HG03469 (cell line): Measurements from ENCODE around the gene ATP5PD.
A peak's percentile ranks its signal among the peaks of the same experiment; 100 is the strongest.
"Not testable (repeated sequence)": the region's sequence is repeated elsewhere in the genome, so short reads cannot be mapped to it uniquely, and the experiment has no call there.

ENCODE experiments used
- ATAC-seq: cut with Tn5 transposase; IDR thresholded peaks from one replicate; pipeline ENCODE4 v1.9.1; 2021; ENCODE audit warnings: mild to moderate bottlenecking, moderate library complexity, moderate number of reproducible peaks; ENCODE audit not compliant: unreplicated experiment

Gene ATP5PD

DNA sequence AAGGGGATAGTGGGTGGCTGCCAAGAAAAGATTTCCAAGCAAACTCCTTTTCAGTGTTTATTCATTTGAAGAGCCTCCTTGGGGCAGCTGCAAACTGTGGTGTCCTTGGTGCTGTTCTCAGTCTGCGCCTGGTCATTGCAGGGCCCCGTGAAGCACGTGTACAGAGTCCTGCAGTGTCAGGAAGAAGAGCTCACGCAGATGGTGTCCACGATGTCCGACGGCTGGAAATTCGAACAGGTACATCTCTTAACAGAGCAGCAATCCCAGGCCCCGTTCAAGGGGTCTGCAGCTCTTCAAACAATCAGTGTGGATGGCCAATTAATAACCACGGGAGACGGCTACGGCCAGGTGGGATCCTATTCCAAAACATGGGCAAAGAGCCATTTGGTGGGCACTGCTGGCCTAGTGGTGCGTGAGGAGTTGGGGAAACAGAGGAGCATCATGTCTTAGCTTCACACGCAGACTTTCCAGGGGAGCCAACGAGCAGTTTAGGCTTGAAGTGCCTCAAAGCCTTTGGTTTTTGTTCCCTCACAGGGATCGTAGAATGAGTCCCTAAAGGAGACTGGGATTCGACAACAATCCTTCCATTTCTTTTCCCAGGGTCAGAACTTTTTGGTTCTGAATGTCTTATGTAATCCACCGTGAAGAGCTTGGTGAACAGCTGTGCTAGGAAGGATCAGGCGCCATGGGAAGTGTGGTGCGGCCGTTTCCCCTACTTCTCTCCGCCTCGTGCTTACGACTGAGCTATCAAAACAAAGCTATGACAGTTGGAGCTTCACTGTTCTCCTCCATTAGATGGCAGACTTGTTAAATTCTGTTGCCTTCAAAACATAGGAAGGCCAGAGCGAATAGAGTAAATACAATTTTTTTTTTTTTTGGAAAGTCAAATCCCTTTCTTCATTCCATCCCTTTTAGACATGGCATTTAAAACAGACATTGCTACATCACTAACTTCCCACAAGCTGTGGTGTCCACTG lies 12.9 kb upstream of the ATP5PD start:
- ATAC-seq: no peak

- no peak for ATAC-seq
These were observed 5.2 kb upstream of the ATP5PD start for GRCh38 chr17:75051941-75052340.

- ATAC-seq: no peak
These were observed 2.9 kb upstream of the ATP5PD start for GRCh38 chr17:75049706-75050105.

- no peak for ATAC-seq
These were observed 2.3 kb upstream of the ATP5PD start for GRCh38 chr17:75049057-75049456.

DNA sequence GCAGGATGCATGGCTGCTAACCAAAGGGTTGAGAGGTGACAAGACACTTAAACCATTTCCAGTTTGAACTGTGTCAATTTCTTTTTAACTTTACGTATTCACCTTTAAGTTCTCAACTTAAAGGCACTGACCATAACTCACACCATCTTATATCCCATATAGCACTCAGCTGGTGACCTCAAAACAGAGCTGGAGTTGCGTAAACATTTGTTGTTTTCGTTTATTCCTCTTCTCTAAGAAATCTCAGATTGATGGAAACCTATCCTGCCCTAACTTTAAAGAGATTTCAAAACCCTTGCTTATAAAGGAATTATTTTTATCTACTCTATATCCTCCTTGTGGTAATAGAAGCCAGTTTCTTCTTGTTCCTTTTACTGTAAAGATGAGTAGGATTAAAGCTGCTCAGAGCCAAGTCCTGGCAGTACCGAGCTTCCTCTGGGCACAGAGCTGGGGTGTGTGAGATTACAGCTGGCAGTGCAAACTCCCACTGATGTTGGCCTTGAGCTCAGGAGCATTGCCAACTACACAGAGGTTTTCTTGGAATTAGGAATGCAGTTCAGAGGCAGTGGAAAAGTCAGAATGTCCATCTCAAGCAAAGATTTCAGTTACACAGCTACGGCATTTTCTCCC lies 1.6 kb upstream of the ATP5PD start:
- no peak for ATAC-seq

GRCh38 chr17:75047398-75048098 lies 779 bp upstream of the ATP5PD start:
- peak; percentile 10 for ATAC-seq

DNA sequence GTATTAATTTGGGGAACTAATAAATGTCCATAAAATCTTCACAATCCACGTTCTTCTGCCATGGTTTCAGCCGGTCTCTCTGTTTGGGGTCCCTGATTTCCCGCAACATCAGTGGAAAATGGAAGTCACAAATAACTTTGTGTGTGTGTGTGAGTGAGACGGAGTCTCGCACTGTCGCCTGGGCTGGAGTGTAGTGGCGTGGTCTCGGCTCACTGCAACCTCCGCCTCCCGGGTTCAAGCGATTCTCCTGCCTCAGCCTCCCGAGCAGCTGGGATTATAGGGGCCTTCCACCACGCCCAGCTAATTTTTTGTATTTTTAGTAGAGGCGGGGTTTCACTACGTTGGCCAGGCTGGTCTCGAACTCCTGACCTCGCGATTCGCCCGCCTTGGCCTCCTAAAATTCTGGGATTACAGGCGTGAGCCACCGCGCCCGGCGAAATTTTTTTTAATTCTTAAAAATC lies 793 bp downstream of the ATP5PD start:
- not testable (repeated sequence) for ATAC-seq

- ATAC-seq: no peak
These were observed 2.1 kb downstream of the ATP5PD start for GRCh38 chr17:75044716-75045115.

DNA sequence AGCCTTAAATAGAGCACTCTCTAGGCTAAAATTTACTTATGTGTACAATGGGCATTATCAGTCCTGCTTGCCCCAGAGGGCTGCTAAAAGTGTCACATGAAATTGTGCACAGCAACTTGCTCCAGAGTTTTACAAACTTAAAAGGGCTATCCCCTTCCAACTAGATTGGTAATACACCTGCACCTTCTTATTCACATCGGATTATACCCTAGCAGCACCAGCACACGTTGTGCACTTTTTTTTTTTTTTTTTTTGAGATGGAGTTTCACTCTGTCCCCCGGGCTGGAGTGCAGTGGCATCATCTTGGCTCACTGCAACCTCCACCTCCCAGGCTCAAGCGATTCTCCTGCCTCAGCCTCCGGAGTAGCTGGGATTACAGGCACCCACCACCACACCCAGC lies 3.0 kb downstream of the ATP5PD start:
- ATAC-seq: not testable (repeated sequence)

GRCh38 chr17:75041656-75042280 lies 5.0 kb downstream of the ATP5PD start:
- ATAC-seq: no peak

- ATAC-seq: no peak
These were observed 7.5 kb downstream of the ATP5PD start for GRCh38 chr17:75039238-75039637.

DNA sequence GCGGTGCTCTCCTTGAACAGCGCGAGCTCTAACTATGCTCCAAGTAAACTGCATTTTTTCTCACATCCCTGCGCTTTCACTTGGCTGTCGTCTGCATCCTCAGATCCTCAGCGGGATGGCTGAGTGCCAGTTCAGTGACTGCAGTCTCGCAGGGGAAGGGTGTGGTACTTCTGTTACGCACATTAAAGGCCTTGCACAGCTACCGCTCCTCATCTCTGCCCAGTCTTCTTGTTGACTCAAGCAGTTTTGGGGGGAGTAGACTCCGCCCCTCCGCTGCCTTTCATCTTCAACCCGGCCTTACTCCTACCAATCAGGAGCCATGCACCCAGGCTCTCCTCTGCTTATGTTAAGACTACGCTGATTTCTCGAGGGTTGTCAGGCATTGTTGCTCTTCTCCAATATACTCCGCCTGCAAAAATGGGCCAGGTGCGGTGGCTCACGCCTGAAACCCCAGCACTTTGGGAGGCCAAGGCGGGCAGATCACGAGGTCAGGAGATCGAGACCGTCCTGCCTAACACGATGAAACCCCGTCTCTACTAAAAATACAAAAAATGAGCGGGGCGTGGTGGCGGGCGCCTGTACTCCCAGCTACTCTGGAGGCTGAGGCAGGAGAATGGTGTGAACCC lies 10.0 kb downstream of the ATP5PD start:
- no peak for ATAC-seq

- no peak for ATAC-seq
These were observed 12.4 kb downstream of the ATP5PD start for GRCh38 chr17:75034236-75034908.

- no peak for ATAC-seq
These were observed 13.2 kb downstream of the ATP5PD start for GRCh38 chr17:75033346-75034235.

- no peak for ATAC-seq
These were observed 14.0 kb downstream of the ATP5PD start for GRCh38 chr17:75032720-75033280.

- ATAC-seq: no peak
These were observed 14.6 kb downstream of the ATP5PD start for GRCh38 chr17:75031972-75032719.

GRCh38 chr17:75030161-75030560 lies 16.6 kb downstream of the ATP5PD start:
- ATAC-seq: no peak

- not testable (repeated sequence) for ATAC-seq
These were observed 20.1 kb downstream of the ATP5PD start for GRCh38 chr17:75026650-75027049.
